Liver (tissue), 3 donors: ENCODE data around the gene TULP3.

Experiments
- CTCF ChIP-seq: fragments of 150-350 bp; IDR thresholded peaks from 2 replicates; pipeline ENCODE4 v1.5.1; 2017; ENCODE audit warnings: improper control_type of control experiment, low read depth, low read length; ENCODE audit not compliant: missing input control
- EGR1 ChIP-seq, 2 donors: IDR thresholded peaks; 2 replicates each; pipeline ENCODE4 v1.6.1; 2016 to 2018; ENCODE audit warnings: antibody characterized with exemption in 2 of 2, low read depth in 2 of 2
- FOXA1 ChIP-seq: IDR thresholded peaks from 2 replicates; pipeline ENCODE4 v1.6.1; 2016; ENCODE audit warnings: antibody characterized with exemption
- TF ChIP-seq, protein P1 (sequence below): IDR thresholded peaks from 2 replicates; pipeline ENCODE4 v1.6.1; 2016; ENCODE audit warnings: antibody characterized with exemption
- donor health status: healthy.
- donor health status: healthy.

DNA sequence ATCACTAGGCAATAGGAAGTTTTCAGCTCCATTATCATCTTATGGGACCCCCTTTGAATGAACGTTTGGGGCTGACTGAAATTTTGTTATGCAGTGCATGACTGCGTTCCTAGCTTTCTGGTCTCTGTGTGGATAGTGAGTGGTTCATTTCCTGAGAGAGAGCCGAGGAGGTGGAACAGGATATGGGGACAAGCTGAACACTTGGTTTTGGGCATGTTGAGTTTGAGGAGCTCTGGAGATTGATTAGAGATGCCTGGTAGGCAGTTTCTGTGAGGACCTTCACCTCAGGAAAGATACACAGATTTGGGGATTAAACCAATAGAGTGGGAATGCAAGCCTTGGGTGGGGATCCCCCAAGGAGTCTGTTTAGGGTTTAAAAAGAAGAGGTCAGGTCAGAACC lies 96.2 kb downstream of the TULP3 start:
- TF ChIP-seq FOXA1 (no peak), CTCF (no peak), EGR1 (IDR thresholded peaks at IDR 0.05; ENCODE audit: low read depth in 2 of 2) (no peak)
- TF ChIP-seq, protein P1, sequence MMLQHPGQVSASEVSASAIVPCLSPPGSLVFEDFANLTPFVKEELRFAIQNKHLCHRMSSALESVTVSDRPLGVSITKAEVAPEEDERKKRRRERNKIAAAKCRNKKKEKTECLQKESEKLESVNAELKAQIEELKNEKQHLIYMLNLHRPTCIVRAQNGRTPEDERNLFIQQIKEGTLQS = no peak
